K562 (cell line): ENCODE data around the gene PLPP7. TPM values are rescaled to one million over a fixed set of nuclear protein-coding genes. Genes with fewer than 3 reads are reported as not detected.

Experiments
- ATAC-seq: fragments of 200-7000 bp; cut with Tn5 transposase; 3 replicates; pipeline ENCODE4 v1.9.1; 2020; ENCODE audit warnings: moderate library complexity
- BruUV-seq: library from RNA; stranded (reverse); fragments of 400-500 nt; replicated peaks from 2 replicates; lab custom pipeline; 2021; lab: Mats Ljungman, UMichigan
- CTCF ChIA-PET: fragments of 300-600 bp; formaldehyde crosslinking; extraction: SDS; loops from one replicate; lab custom pipeline; 2021; ENCODE audit warnings: low intra/inter-chr PET ratio; lab: Yijun Ruan, JAX
- POLR2A ChIA-PET: fragments of 300-600, 350-650 bp; sonication (Branson Sonifier 250); formaldehyde crosslinking; extraction: SDS; loops from one replicate; lab custom pipeline; 2021; ENCODE audit warnings: antibody characterized with exemption, inconsistent platforms; lab: Yijun Ruan, JAX
- DNase-seq, 4 experiments: peaks; one replicate each; pipeline versions ENCODE4 v3.0.0 to v3.0.0-alpha.2; 2011 to 2018; ENCODE audit warnings: low spot score in 3 of 4, mixed read lengths in 3 of 4; ENCODE audit errors: extremely low read depth in 1 of 4
- FAIRE-seq: peaks from 2 replicates; lab custom pipeline; 2011; peaks lifted over from hg19 to GRCh38; lab: Jason Lieb, UNC
- H2AFZ ChIP-seq: 2 replicates; pipeline ENCODE4 v1.6.0; 2011; ENCODE audit warnings: low read depth, low read length, control low read depth, inconsistent platforms
- H3K27ac ChIP-seq: fragments of 200-600 bp; 3 replicates; pipeline ENCODE4 v1.8.0; 2011; ENCODE audit warnings: low read depth, mild to moderate bottlenecking, control low read depth, inconsistent platforms, low read length, moderate library complexity, mixed read lengths; ENCODE audit errors: extremely low read depth
- H3K27me3 ChIP-seq, 2 experiments: fragments of 300-600 bp in 1 of 2; 2 replicates in 1 of 2; 3 replicates in 1 of 2; pipeline versions ENCODE4 v1.6.0 to v1.8.0; 2011; ENCODE audit warnings: inconsistent platforms in 2 of 2, low read length in 2 of 2, mild to moderate bottlenecking in 1 of 2, mixed read lengths in 1 of 2, moderate library complexity in 1 of 2; ENCODE audit not compliant: control insufficient read depth in 2 of 2, insufficient read depth in 2 of 2
- H3K36me3 ChIP-seq: fragments of 300-600 bp; 3 replicates; pipeline ENCODE4 v1.8.0; 2011; ENCODE audit warnings: mild to moderate bottlenecking, low read length, inconsistent platforms; ENCODE audit not compliant: control insufficient read depth, insufficient read depth
- H3K4me1 ChIP-seq, 2 experiments: fragments of 200-600 bp in 1 of 2; replicated peaks in 1 of 2; 2 replicates in 1 of 2; 3 replicates in 1 of 2; pipeline versions ENCODE4 v1.5.1 to v1.8.0; 2011; ENCODE audit warnings: inconsistent platforms in 2 of 2, low read length in 2 of 2, mild to moderate bottlenecking in 1 of 2, mixed read lengths in 1 of 2, moderate library complexity in 1 of 2; ENCODE audit not compliant: control insufficient read depth in 2 of 2, insufficient read depth in 2 of 2
- H3K4me2 ChIP-seq: 2 replicates; pipeline ENCODE4 v1.6.1; 2011; ENCODE audit warnings: low read length, control low read depth, inconsistent platforms, mixed read lengths; ENCODE audit not compliant: insufficient read depth
- H3K4me3 ChIP-seq: fragments of 200-600 bp; sonication (generic), shearing (Covaris generic); 2 replicates; pipeline ENCODE4 v1.5.1; 2016; ENCODE audit warnings: control low read depth, inconsistent platforms
- H3K79me2 ChIP-seq: fragments of 200-600 bp; 3 replicates; pipeline ENCODE4 v1.8.0; 2011; ENCODE audit warnings: low read length, inconsistent platforms; ENCODE audit not compliant: control insufficient read depth, insufficient read depth
- H3K9ac ChIP-seq, 2 experiments: 2 replicates each; pipeline versions ENCODE4 v1.6.0 to v1.6.1; 2011; ENCODE audit warnings: low read depth in 2 of 2, low read length in 2 of 2, control low read depth in 1 of 2, inconsistent platforms in 1 of 2, mild to moderate bottlenecking in 1 of 2, mixed read lengths in 1 of 2; ENCODE audit not compliant: insufficient read depth in 1 of 2
- H3K9me1 ChIP-seq: one replicate; pipeline ENCODE4 v1.6.0; 2011; ENCODE audit warnings: inconsistent platforms, mild to moderate bottlenecking, low read length, moderate library complexity; ENCODE audit not compliant: control insufficient read depth, insufficient read depth
- H3K9me3 ChIP-seq: replicated peaks from 2 replicates; pipeline ENCODE4 v1.5.1; 2011; ENCODE audit warnings: low read depth, low read length, inconsistent platforms; ENCODE audit not compliant: control insufficient read depth, insufficient read depth
- H4K20me1 ChIP-seq: replicated peaks from 2 replicates; pipeline ENCODE4 v1.6.1; 2011; ENCODE audit warnings: low read length, inconsistent platforms, mixed read lengths; ENCODE audit not compliant: control insufficient read depth, insufficient read depth
- BCOR ChIP-seq: fragments of 450-650 bp; IDR thresholded peaks from 2 replicates; pipeline ENCODE4 v1.6.1; 2016
- KDM1A ChIP-seq, 2 experiments: fragments of 450-650 bp; IDR thresholded peaks; 2 replicates each; pipeline ENCODE4 v1.6.1; 2016; ENCODE audit warnings: mild to moderate bottlenecking in 2 of 2
- MXD1 ChIP-seq: fragments of 250-450 bp; sonication (Bioruptor Pico); IDR thresholded peaks from 2 replicates; pipeline ENCODE4 v1.8.0; 2021; ENCODE audit warnings: borderline replicate concordance, mild to moderate bottlenecking, moderate library complexity; ENCODE audit not compliant: poor library complexity, severe bottlenecking
- NRF1 ChIP-seq, 2 experiments: fragments of 450-650 bp; IDR thresholded peaks in 1 of 2; conservative IDR thresholded peaks in 1 of 2; 2 replicates each; pipeline ENCODE4 v1.6.1; 2014; ENCODE audit warnings: mild to moderate bottlenecking in 2 of 2
- ZFP36 ChIP-seq: fragments of 150-350 bp; IDR thresholded peaks from 2 replicates; pipeline ENCODE4 v1.6.1; 2018; ENCODE audit warnings: low read length, low read depth; ENCODE audit not compliant: partially characterized antibody
- ZNF23 ChIP-seq: fragments of 250-450 bp; sonication (Bioruptor Pico); IDR thresholded peaks from 2 replicates; pipeline ENCODE4 v1.4.0; 2020; ENCODE audit warnings: mild to moderate bottlenecking
- WGBS: fragments of 100-300 bp; shearing (Covaris generic); methylation state at CpG from one replicate; pipeline ENCODE4 v1.1.6; 2016; ENCODE audit warnings: low coverage, mixed read lengths; ENCODE audit not compliant: insufficient coverage; ENCODE audit errors: missing lambda C conversion rate; 5-methylcytosine and 5-hydroxymethylcytosine counted together
- in situ Hi-C: fragments of 300-500 bp; cut with MboI; formaldehyde crosslinking; loops from 4 replicates; pipeline ENCODE4 v1.15.0; 2018; ENCODE audit warnings: inconsistent platforms, mixed read lengths
- intact Hi-C: fragments of 100-400 bp; cut with micrococcal nuclease; formaldehyde crosslinking; loops from 2 replicates; pipeline ENCODE4 v1.14.2; 2022
- polyA plus RNA-seq, 8 experiments: library from polyadenylated mRNA; depleted of rRNA in 4 of 8; stranded (reverse) in 5 of 8; unstranded in 3 of 8; fragments of >200 nt; fragmentation: Nextera tagmentation in 2 of 8; fragmentation: Illumina TruSeq in 1 of 8; extraction: Ambion mirVana in 2 of 8; extraction: Trizol in 1 of 8; gene quantifications; 2 replicates each; pipeline versions ENCODE4 v1.2.1 to v1.2.3, GENCODE V29; 2011 to 2014; ENCODE audit warnings: inconsistent platforms in 1 of 8, missing spikeins in 1 of 8
- total RNA-seq, 7 experiments: library from RNA; depleted of rRNA in 6 of 7; stranded (reverse); fragments of >200 nt in 6 of 7; fragmentation: Illumina TruSeq in 2 of 7; extraction: Trizol in 2 of 7; gene quantifications; 2 replicates each; pipeline versions ENCODE4 v1.2.1 to v1.2.3, GENCODE V29; 2011 to 2021; ENCODE audit warnings: low replicate concordance in 1 of 7

Gene PLPP7
- total and polyA plus RNA-seq, 9 of the 15 experiments (the other 6 are each of a cell fraction or from before 2014, with no cell fraction given): 0.09 to 0.93 (median 0.18) TPM; not detected in 4

GRCh38 chr9:131323629-131324028 lies 34.1 kb downstream of the PLPP7 start:
- H3K9me3 ChIP-seq: no peaks in the 10 kb centered on the region
- in situ Hi-C loops: loop anchor here (25.0 kb wide), 1 partner anchor 611 kb away; no protein-coding TSS in a partner anchor
- H3K9ac ChIP-seq: no peak overlapping the region
- intact Hi-C loops: no loop called here
- WGBS: 63% methylated on average over 8 of the region's 8 CpGs
- no peak for ATAC-seq
- no TSS peak for BruUV-seq
- H2AFZ ChIP-seq: peak overlapping the region; percentile 40; the same call in 1 of the 2 replicates
- TF ChIP-seq NRF1 (conservative IDR thresholded peaks at IDR 0.05 in 1 of 2, IDR thresholded peaks at IDR 0.05 in 1 of 2) (peak; percentile 58 to 64), ZNF23 (CRISPR knock-in tag) (no peak)
- TF ChIP-seq, all 486 proteins: peak for 1
- FAIRE-seq (no peak), DNase-seq (peak in 1 of 4 experiments; percentile 10)
- ChIA-PET CTCF (no interaction called here), POLR2A (interaction anchor here (2.0 kb wide), 1 partner anchor 8 kb away, joined by 5 read pairs; no protein-coding TSS in a partner anchor)
- Histone ChIP-seq H3K36me3 (no peaks in the 10 kb centered on the region), H3K4me3 (no peak overlapping the region), H3K4me2 (no peak overlapping the region), H3K79me2 (no peaks in the 10 kb centered on the region), H3K27ac (no peak overlapping the region), H4K20me1 (no peaks in the 10 kb centered on the region), H3K9me1 (no peaks in the 10 kb centered on the region), H3K27me3 (no peaks in the 10 kb centered on the region), H3K4me1 (peaks cover 7 to 32% of the 10 kb centered on the region in 2 experiments; a peak in 4 of 5 replicates)

GRCh38 chr9:131324736-131325679 lies 35.5 kb downstream of the PLPP7 start:
- Histone ChIP-seq H3K9me3 (no peaks in the 10 kb centered on the region), H3K27me3 (no peaks in the 10 kb centered on the region), H3K79me2 (no peaks in the 10 kb centered on the region), H3K4me3 (no peak overlapping the region), H3K9me1 (no peaks in the 10 kb centered on the region), H3K4me1 (peaks cover 11 to 41% of the 10 kb centered on the region in 2 experiments; a peak in 4 of 5 replicates), H3K4me2 (no peak overlapping the region; the same call in 1 of the 2 replicates), H3K36me3 (no peaks in the 10 kb centered on the region), H2AFZ (peak overlapping the region; percentile 33), H3K9ac (peak overlapping the region in 1 of 2 experiments; percentile 10; a peak in 2 of 4 replicates), H3K27ac (no peak overlapping the region), H4K20me1 (no peaks in the 10 kb centered on the region)
- FAIRE-seq (no peak), DNase-seq (no peak), ATAC-seq (no peak)
- in situ Hi-C loops (loop anchor here (25.0 kb wide), 1 partner anchor 613 kb away; no protein-coding TSS in a partner anchor), intact Hi-C loops (no loop called here)
- 63% methylated on average over 15 of the region's 21 CpGs for WGBS
- TF ChIP-seq KDM1A (IDR thresholded peaks at IDR 0.05): peak in 1 of 2 experiments; percentile 20; a peak in 1 of 4 replicates
- TF ChIP-seq ZFP36: peak; percentile 45
- no peak for TF ChIP-seq MXD1 (CRISPR knock-in tag)
- peak; percentile 42; the same call in 1 of the 2 replicates for TF ChIP-seq BCOR
- ChIA-PET POLR2A (interaction anchor here (0.5 to 2.0 kb wide), 8 partner anchors 7 to 439 kb away, joined by 3 to 5 read pairs (median 3); no protein-coding TSS in a partner anchor), CTCF (no interaction called here)
- BruUV-seq: no TSS peak
